ENCODE data around the gene ADARB1.

DNA sequence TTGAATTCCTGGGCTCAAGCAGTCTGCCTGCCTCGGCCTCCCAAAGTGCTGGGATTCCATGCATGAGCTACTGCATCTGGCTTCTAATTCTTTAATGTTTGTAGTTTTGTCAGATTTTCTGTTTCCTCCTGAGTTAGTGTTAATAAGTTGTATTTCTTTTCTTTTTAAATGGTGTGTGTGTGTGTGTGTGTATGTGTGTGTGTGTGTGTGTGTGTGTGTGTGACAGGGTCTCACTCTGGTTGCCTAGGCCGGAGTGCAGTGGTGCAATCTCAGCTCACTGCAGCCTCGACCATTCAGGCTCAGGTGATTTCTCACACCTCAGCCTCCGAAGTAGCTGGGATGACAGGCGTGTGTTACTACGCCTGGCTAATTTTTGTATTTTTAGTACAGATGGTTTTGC lies 50.2 kb downstream of the ADARB1 start:
- TF ChIP-seq TCF7 (IDR thresholded peaks at IDR 0.05; ENCODE audit: borderline replicate concordance) (no peak), ETV6 (IDR thresholded peaks at IDR 0.05; ENCODE audit: borderline replicate concordance in 1 of 2, low read depth in 2 of 2, low read length in 1 of 2) (no peak), ETV6 (CRISPR knock-in tag; IDR thresholded peaks at IDR 0.05; ENCODE audit: borderline replicate concordance) (no peak), EGR1 (conservative IDR thresholded peaks at IDR 0.05) (no peak), POLR2AphosphoS5 (IDR thresholded peaks at IDR 0.05; ENCODE audit: control insufficient read depth, insufficient read depth, low read depth, low read length) (no peak), RFX5 (IDR thresholded peaks at IDR 0.05; ENCODE audit: low read depth, low read length) (no peak)
- TF ChIP-seq, protein P1, sequence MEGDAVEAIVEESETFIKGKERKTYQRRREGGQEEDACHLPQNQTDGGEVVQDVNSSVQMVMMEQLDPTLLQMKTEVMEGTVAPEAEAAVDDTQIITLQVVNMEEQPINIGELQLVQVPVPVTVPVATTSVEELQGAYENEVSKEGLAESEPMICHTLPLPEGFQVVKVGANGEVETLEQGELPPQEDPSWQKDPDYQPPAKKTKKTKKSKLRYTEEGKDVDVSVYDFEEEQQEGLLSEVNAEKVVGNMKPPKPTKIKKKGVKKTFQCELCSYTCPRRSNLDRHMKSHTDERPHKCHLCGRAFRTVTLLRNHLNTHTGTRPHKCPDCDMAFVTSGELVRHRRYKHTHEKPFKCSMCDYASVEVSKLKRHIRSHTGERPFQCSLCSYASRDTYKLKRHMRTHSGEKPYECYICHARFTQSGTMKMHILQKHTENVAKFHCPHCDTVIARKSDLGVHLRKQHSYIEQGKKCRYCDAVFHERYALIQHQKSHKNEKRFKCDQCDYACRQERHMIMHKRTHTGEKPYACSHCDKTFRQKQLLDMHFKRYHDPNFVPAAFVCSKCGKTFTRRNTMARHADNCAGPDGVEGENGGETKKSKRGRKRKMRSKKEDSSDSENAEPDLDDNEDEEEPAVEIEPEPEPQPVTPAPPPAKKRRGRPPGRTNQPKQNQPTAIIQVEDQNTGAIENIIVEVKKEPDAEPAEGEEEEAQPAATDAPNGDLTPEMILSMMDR (IDR thresholded peaks at IDR 0.05 in 2 of 3, conservative IDR thresholded peaks at IDR 0.05 in 1 of 3; ENCODE audit: insufficient read depth in 2 of 3, low read depth in 1 of 3, low read length in 3 of 3) = no peak

All from K562 (cell line).